ENCODE measurements around the gene ST8SIA5.

The ST8SIA5 gene

GRCh38 chr18:46686186-46686585, 70.7 kb downstream of the ST8SIA5 start:
- Histone ChIP-seq H4K20me1 (ENCODE audit: insufficient read depth) (no peaks in the 10 kb centered on the region), H3K4me3 (IDR thresholded peaks at IDR 0.05; ENCODE audit: insufficient read depth, low read depth, low read length) (no peak overlapping the region), H2AFZ (ENCODE audit: low read depth) (no peak overlapping the region), H3K4me1 (ENCODE audit: low read depth, poor library complexity, severe bottlenecking) (no peaks in the 10 kb centered on the region), H3K9ac (no peak overlapping the region), H3K27me3 (ENCODE audit: insufficient read depth, low read depth) (no peaks in the 10 kb centered on the region), H3K79me2 (ENCODE audit: insufficient read depth, low read depth) (no peaks in the 10 kb centered on the region), H3K27ac (no peak overlapping the region), H3K4me2 (no peak overlapping the region), H3K36me3 (ENCODE audit: insufficient read depth) (no peaks in the 10 kb centered on the region)
- no peak for TF ChIP-seq CTCF (conservative IDR thresholded peaks at IDR 0.05; ENCODE audit: low read depth, low read length)

- H3K9ac ChIP-seq, result no peak overlapping the region
- no peaks in the 10 kb centered on the region for H3K36me3 ChIP-seq (ENCODE audit: insufficient read depth)
- no peaks in the 10 kb centered on the region for H3K4me1 ChIP-seq (ENCODE audit: low read depth, poor library complexity, severe bottlenecking)
- no peak for TF ChIP-seq CTCF (conservative IDR thresholded peaks at IDR 0.05; ENCODE audit: low read depth, low read length)
- no peaks in the 10 kb centered on the region for H3K79me2 ChIP-seq (ENCODE audit: insufficient read depth, low read depth)
- H3K27me3 ChIP-seq (ENCODE audit: insufficient read depth, low read depth), result no peaks in the 10 kb centered on the region
- H4K20me1 ChIP-seq (ENCODE audit: insufficient read depth), result no peaks in the 10 kb centered on the region
- no peak overlapping the region for H3K4me2 ChIP-seq
- no peak overlapping the region for H2AFZ ChIP-seq (ENCODE audit: low read depth)
- no peak overlapping the region for H3K27ac ChIP-seq
- H3K4me3 ChIP-seq (IDR thresholded peaks at IDR 0.05; ENCODE audit: insufficient read depth, low read depth, low read length), result no peak overlapping the region
Observed at GRCh38 chr18:46683252-46683651, 73.6 kb downstream of the ST8SIA5 start.

- no peak for TF ChIP-seq CTCF (conservative IDR thresholded peaks at IDR 0.05; ENCODE audit: low read depth, low read length)
- H3K4me1 ChIP-seq (ENCODE audit: low read depth, poor library complexity, severe bottlenecking), result no peaks in the 10 kb centered on the region
- no peaks in the 10 kb centered on the region for H3K79me2 ChIP-seq (ENCODE audit: insufficient read depth, low read depth)
- no peak overlapping the region for H3K4me2 ChIP-seq
- no peaks in the 10 kb centered on the region for H4K20me1 ChIP-seq (ENCODE audit: insufficient read depth)
- H3K27ac ChIP-seq, result no peak overlapping the region
- H3K4me3 ChIP-seq (IDR thresholded peaks at IDR 0.05; ENCODE audit: insufficient read depth, low read depth, low read length), result no peak overlapping the region
- no peaks in the 10 kb centered on the region for H3K36me3 ChIP-seq (ENCODE audit: insufficient read depth)
- H3K9ac ChIP-seq, result no peak overlapping the region
- no peak overlapping the region for H2AFZ ChIP-seq (ENCODE audit: low read depth)
- H3K27me3 ChIP-seq (ENCODE audit: insufficient read depth, low read depth), result no peaks in the 10 kb centered on the region
Observed at GRCh38 chr18:46680784-46681695, 75.8 kb downstream of the ST8SIA5 start.

- Histone ChIP-seq H2AFZ (ENCODE audit: low read depth) (no peak overlapping the region), H4K20me1 (ENCODE audit: insufficient read depth) (no peaks in the 10 kb centered on the region), H3K9ac (no peak overlapping the region), H3K4me3 (IDR thresholded peaks at IDR 0.05; ENCODE audit: insufficient read depth, low read depth, low read length) (no peak overlapping the region), H3K79me2 (ENCODE audit: insufficient read depth, low read depth) (no peaks in the 10 kb centered on the region), H3K27ac (no peak overlapping the region), H3K27me3 (ENCODE audit: insufficient read depth, low read depth) (no peaks in the 10 kb centered on the region), H3K4me2 (no peak overlapping the region), H3K4me1 (ENCODE audit: low read depth, poor library complexity, severe bottlenecking) (no peaks in the 10 kb centered on the region), H3K36me3 (ENCODE audit: insufficient read depth) (no peaks in the 10 kb centered on the region)
- TF ChIP-seq CTCF (conservative IDR thresholded peaks at IDR 0.05; ENCODE audit: low read depth, low read length), result no peak
Observed at GRCh38 chr18:46679846-46680598, 76.8 kb downstream of the ST8SIA5 start.

All from KMS-11 (cell line).